HG03066 (cell line): ENCODE results near the gene CTIF.

Source experiments
- ATAC-seq: cut with Tn5 transposase; IDR thresholded peaks from one replicate; pipeline ENCODE4 v1.9.1; 2021; ENCODE audit warnings: low read depth; ENCODE audit not compliant: unreplicated experiment

Gene CTIF

GRCh38 chr18:48837676-48838075 lies 298.8 kb downstream of the CTIF start:
- no peak for ATAC-seq

DNA sequence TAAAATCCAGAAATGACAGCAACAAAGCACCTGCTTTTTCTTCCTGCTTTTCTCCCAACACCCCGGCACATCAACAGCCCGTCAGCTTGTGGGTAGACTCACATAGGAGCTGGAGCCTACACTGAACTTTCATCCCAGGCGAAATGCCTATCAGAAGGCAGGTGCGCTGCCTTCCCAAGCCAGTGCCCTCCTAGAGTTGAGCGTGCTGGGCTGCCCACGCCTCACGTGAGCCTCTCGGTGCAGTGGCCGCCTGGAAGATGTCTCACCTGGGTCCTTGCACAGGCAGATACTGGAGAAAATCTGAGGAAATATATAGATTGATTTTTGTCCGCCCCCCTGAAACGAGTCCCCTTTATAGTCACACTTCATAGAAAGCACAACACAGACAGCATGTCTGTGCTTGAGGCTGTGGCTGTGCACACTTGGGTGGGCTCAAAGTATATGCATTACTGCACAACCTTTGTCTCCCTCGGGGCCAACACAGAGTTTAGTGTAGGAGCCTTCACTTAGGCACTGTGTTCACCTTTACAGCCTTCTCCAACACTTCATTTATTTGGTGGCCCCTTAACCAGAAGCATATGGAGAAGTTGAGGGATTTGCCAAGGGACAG lies 299.4 kb downstream of the CTIF start:
- ATAC-seq, result no peak

- no peak for ATAC-seq
These were observed 300.3 kb downstream of the CTIF start for GRCh38 chr18:48838921-48839818.

- no peak for ATAC-seq
These were observed 301.1 kb downstream of the CTIF start for GRCh38 chr18:48839819-48840490.

- ATAC-seq, result no peak
These were observed 301.7 kb downstream of the CTIF start for GRCh38 chr18:48840491-48840877.

- no peak for ATAC-seq
These were observed 302.8 kb downstream of the CTIF start for GRCh38 chr18:48841381-48842258.

- ATAC-seq, result no peak
These were observed 303.6 kb downstream of the CTIF start for GRCh38 chr18:48842259-48843061.

GRCh38 chr18:48843162-48843561 lies 304.3 kb downstream of the CTIF start:
- no peak for ATAC-seq

GRCh38 chr18:48843596-48843995 lies 304.8 kb downstream of the CTIF start:
- no peak for ATAC-seq

DNA sequence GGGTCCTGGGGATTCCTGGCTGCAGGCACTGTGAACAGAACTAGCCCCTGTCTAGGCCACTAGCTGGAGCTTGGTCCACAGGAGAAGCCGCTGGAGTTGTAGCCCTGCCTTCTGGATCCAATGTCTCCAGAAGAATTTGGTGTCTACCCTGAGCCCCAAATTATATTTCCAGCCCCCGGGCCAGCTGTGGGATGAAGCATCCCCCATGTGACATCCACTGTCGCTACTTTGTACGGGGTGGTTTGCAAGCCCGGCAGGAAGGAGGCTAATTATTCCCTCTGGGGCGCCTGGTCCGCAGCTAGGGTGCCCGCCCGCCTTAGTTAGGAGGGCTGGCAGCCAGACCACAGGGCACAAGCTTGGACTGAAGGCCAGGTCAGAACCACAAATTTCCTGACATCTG lies 305.4 kb downstream of the CTIF start:
- ATAC-seq, result no peak

- ATAC-seq, result no peak
These were observed 306.3 kb downstream of the CTIF start for GRCh38 chr18:48845174-48845573.

GRCh38 chr18:48846423-48846932 lies 307.6 kb downstream of the CTIF start:
- ATAC-seq, result no peak

GRCh38 chr18:48847807-48848486 lies 309.1 kb downstream of the CTIF start:
- no peak for ATAC-seq

- ATAC-seq, result no peak
These were observed 309.9 kb downstream of the CTIF start for GRCh38 chr18:48848641-48849143.

GRCh38 chr18:48850822-48851598 lies 312.2 kb downstream of the CTIF start:
- no peak for ATAC-seq

DNA sequence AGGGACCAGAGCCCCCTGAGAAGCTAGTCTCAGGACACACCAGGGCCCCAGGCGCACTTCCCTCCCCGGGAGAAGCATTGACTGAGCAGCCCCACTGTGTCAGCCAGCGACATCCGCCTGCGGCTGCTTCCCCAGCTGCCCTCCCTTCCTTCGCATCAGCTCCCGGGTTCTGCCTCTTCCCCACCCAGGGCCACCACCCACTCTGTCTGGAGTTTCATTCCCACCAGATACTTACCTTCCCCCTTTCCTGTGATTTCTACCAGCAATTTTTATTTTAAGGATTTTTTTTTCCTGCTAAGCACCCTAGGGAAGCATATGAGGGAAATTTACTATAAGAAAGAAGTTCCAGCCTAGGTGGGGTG lies 312.7 kb downstream of the CTIF start:
- ATAC-seq, result no peak

- ATAC-seq, result no peak
These were observed 313.5 kb downstream of the CTIF start for GRCh38 chr18:48852292-48852691.

GRCh38 chr18:48852794-48853193 lies 314.0 kb downstream of the CTIF start:
- ATAC-seq, result no peak
